A204.1 (cell line): Measurements from ENCODE around the gene TUBA4B.

Experiments
- FAIRE-seq: peaks from 2 replicates; lab custom pipeline; 2012; peaks lifted over from hg19 to GRCh38; lab: Jason Lieb, UNC

TUBA4B gene

GRCh38 chr2:219252900-219253752 lies at the start of gene TUBA4B:
TSS of gene TUBA4B (plus strand) at chr2:219253243. CDS start at chr2:219253408, 165 bp downstream.
- no peak for FAIRE-seq

- FAIRE-seq: no peak
Measured at GRCh38 chr2:219204425-219205164, 48.4 kb upstream of the TUBA4B start.

DNA sequence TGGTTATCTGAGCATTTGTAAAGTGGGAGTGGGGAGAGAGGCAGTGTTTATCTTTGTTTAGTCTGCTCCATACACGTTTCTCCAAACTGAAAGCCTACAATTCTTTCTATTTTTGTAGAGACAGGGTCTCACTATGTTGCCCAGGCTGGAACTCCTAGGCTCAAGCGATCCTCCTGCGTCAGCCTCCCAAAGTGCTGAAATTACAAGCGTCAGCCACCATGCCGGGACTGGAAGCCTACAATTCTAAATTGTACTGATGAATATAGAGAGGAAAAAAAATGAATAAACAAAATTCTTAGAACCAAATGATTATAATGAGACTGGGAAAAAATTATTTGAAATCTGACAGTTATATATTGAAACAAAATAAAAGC lies 47.9 kb upstream of the TUBA4B start:
- FAIRE-seq: no peak

GRCh38 chr2:219205981-219206327 lies 47.1 kb upstream of the TUBA4B start:
- FAIRE-seq: no peak

DNA sequence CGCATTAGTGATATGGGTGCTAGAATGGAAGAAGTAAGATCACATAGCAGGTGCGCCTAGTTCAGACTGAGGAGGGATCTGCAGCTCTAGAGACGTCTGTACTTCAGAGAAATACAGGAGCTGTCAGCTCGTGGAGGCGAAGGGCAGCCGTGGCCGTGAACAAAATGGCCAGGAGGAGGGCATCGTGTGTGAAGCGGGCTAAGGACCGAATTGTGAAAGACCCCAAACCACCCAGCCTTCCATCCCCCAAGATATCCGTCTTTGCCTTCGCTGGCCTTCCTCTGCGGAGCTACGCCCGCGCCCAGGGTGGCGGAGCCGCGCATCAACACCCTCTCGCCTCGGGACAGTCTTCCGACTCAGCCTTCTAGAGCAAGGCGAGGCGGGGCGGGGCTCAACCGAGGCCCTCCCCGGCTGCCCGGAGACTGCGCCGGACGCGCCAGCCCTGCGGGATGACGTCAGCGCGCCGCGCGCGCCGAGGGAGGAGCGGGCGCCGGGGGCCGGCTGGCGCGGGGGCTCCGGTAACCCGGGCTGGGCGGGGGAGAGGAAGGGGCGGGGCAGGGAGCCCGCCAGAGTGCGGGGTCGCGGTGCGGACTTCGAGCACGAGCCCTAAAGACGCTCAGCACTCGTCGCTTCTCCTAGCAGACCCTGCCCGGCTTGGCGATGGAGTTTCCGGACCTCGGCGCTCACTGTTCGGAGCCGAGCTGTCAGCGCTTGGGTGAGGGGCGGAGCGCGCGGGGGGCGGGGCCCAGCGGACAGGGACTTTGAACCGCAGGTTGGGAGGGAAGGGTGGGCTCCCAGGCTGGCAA lies 46.5 kb upstream of the TUBA4B start, which contains the start of gene ZFAND2B:
Gene ZFAND2B, plus strand, starts transcription at position 455 of the 806 bp plus-strand sequence. Its CDS starts 206 bp downstream, at position 661.
- no peak for FAIRE-seq

DNA sequence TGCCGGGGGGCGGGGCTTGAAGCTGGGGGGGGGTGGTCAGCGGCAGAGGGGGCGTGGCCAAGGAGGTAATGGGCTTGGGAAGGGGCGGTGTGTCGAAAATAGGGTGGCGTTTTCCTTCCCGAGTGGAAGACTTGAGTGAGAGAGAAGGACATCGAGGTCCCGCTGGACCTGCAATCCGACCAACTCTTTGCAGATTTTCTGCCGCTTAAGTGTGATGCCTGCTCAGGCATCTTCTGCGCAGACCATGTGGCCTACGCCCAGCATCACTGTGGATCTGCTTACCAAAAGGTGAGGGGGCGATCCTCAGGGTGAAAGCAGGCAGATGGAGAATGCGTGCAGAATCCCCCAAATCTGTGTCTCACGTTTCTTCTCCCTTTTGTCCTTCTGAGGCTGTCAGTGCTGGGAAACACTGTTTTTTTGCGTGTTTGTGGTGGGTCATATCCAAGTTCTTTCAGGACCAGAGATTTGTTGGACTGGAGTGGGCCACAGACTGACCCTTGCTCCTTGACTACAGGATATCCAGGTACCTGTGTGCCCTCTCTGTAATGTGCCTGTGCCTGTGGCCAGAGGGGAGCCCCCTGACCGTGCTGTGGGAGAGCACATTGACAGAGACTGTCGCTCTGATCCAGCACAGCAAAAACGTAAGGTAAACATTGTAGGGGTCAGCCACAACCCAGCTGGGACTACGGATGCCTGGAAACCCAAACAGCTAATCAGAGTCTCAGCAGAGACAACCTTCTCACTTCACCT lies 45.7 kb upstream of the TUBA4B start:
- FAIRE-seq: no peak

DNA sequence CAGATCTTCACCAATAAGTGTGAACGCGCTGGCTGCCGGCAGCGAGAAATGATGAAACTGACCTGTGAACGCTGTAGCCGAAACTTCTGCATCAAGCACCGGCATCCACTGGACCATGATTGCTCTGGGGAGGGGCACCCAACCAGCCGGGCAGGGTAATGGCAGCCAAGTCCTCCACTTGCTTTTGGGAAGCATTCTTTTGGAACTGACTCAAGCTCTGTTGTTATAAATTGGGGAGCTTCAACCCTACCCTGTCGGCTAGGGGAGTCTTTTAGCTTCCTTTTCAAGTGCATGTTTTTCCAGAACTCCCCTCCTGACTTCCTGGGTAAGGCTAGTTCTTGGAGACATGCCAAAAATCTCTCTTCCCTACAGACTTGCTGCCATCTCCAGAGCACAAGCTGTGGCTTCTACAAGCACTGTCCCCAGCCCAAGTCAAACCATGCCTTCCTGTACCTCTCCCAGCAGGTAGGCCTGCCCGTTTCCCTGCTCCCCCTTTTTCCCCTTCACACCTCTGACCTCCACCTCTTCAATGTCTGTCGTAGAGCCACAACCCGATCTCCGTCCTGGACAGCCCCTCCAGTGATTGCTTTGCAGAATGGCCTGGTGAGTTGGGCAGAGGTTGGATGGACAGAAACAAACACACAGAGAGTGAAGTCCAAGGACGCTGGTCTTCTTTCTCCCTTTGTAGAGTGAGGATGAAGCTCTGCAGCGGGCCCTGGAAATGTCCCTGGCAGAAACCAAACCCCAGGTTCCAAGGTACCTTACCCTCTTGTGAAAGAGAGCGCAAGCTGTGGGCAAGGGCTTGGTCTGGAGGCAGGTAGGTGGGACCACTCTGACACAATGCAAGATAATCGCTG lies 44.9 kb upstream of the TUBA4B start:
- no peak for FAIRE-seq

- FAIRE-seq: no peak
Measured at GRCh38 chr2:219209236-219210195, 43.5 kb upstream of the TUBA4B start.

GRCh38 chr2:219210196-219210885 lies 42.7 kb upstream of the TUBA4B start:
- no peak for FAIRE-seq

DNA sequence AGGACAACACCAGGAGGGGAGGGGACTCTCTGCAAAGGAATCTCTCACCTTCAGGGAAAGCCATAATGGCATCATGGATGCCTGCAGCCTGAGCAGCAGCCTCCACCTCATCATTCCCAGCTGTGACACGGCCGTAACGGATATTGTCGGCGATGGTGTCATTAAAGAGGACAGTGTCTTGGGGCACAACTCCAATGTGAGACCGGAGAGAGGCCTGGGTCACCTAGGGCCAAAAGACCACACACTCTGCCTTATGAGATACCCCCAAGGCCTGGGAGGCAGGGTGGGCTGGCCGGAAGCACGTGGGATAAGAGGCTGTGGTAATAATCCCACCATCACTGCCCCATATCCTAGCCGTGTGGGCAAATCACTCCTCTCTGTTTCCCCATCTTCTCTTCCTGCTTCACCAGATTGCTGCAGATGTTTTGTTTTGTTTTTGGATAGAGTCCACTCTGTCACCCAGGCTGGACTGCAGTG lies 42.1 kb upstream of the TUBA4B start:
- no peak for FAIRE-seq

GRCh38 chr2:219213026-219213415 lies 40.0 kb upstream of the TUBA4B start:
- no peak for FAIRE-seq

GRCh38 chr2:219213486-219214071 lies 39.5 kb upstream of the TUBA4B start:
- no peak for FAIRE-seq

DNA sequence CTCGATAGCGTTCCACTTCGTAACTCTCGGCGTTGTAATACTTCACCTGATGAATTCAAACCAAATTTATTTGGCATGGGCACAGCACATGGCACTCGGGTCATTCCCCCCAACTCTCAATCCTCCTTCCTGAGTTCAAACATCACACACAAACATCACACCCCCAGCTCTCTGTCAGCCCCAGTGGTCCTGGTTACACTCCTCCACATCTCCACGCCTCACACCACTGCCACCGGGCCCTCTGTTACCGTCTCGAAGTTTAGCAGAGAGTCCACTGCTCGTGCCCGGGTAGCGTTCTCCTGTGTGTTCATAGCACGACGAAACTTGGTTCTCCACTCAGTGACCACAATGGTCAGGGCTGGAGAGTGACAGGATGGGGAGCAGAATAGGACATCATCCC lies 38.9 kb upstream of the TUBA4B start:
- FAIRE-seq: no peak

- FAIRE-seq: no peak
Measured at GRCh38 chr2:219214786-219215185, 38.3 kb upstream of the TUBA4B start.

DNA sequence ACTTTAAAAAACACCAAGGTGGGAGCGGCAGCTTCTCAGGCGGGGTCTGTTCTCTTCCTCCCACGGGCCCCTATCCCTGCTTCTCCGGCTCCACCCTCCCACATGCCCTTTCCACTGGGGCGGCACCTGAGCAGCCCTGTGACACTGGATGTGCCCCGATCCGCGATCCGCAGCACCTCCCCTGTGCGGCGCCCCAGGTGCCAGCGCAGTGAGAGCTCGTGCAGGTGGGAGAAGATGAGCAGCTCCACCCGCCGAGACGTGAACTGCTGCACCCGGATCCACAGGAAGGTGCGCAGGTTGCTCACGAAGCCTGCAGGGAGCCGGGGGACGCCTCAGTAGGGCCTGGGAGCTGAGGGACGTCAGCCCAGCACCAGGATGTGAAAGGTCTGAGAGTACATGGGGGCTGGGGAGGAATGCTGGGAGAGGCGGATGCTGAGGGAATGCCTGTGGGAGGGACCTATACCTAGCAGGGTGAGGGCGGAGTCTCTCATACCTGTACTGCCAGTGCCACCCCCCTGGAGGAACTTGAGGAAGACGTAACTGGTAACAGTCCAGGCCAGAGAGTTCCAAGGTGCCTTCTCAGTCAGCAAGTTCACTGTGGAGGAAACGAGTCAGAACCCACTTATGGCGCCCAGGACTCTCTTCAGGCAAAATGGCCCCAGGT lies 37.0 kb upstream of the TUBA4B start:
- no peak for FAIRE-seq

- no peak for FAIRE-seq
Measured at GRCh38 chr2:219216535-219216915, 36.5 kb upstream of the TUBA4B start.

DNA sequence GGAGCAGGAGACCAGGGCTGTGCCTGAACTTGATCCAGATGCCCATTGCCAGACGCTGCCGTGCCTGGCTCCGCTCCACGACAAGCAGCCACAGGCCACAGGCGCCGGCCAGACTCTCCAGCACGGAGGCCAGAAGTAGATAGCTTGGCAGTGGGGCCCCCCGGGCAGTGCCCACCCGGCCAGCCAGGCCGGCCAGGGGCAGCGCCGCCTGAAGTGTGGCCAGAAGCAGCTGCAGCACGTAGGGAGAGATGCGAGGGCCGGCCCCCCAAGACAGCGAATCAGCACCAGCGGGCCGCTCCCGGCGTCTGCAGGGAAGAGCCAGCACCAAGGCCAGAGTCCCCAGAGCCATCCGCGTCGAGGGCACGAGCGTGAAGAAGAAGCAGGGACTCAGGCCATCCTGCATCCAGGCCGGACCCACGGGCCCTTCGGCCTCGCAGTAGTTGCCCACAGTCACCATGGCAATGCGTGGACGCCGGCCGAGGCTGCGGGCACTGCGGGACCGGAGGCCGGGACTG lies 34.8 kb upstream of the TUBA4B start:
- FAIRE-seq: no peak
